WTC11 (cell line): Measurements from ENCODE around the gene CLIP3. TPM values are rescaled to one million over a fixed set of nuclear protein-coding genes. Genes with fewer than 3 reads are reported as not detected.

Experiments used
- ATAC-seq: fragments of 200-7000 bp; cut with Tn5 transposase; 2 replicates; pipeline ENCODE4 v1.10.0; 2021; ENCODE audit warnings: mild to moderate bottlenecking, moderate library complexity
- CTCF ChIA-PET: fragments of 300-600 bp; sonication (Branson Sonifier 250); formaldehyde crosslinking; loops from one replicate; lab custom pipeline; 2021; ENCODE audit warnings: antibody characterized with exemption; lab: Charles Lee
- POLR2A ChIA-PET: fragments of 350-600 bp; sonication (Branson Sonifier 250); formaldehyde crosslinking; loops from one replicate; lab custom pipeline; 2021; ENCODE audit warnings: antibody characterized with exemption; lab: Charles Lee
- DNase-seq: peaks from one replicate; pipeline ENCODE4 v3.0.0; 2021; ENCODE audit warnings: low spot score
- H3K27ac Mint-ChIP-seq: 2 replicates; pipeline ENCODE4 v1.8.0; 2021; ENCODE audit warnings: mixed read lengths
- H3K27me3 Mint-ChIP-seq: 2 replicates; pipeline ENCODE4 v1.8.0; 2021; ENCODE audit warnings: low read depth, mild to moderate bottlenecking, moderate library complexity, mixed read lengths
- H3K36me3 Mint-ChIP-seq: 2 replicates; pipeline ENCODE4 v1.8.0; 2021; ENCODE audit warnings: mixed read lengths
- H3K4me1 Mint-ChIP-seq: 2 replicates; pipeline ENCODE4 v1.8.0; 2022; ENCODE audit warnings: mixed read lengths
- H3K4me3 Mint-ChIP-seq: 2 replicates; pipeline ENCODE4 v1.8.0; 2021; ENCODE audit warnings: mild to moderate bottlenecking, moderate library complexity, mixed read lengths
- H3K9me3 Mint-ChIP-seq: 2 replicates; pipeline ENCODE4 v1.8.0; 2021; ENCODE audit warnings: mixed read lengths
- ELF4 ChIP-seq: sonication (generic); formaldehyde crosslinking; IDR thresholded peaks from 2 replicates; pipeline ENCODE4 v1.8.1; 2022; ENCODE audit warnings: low read depth, mild to moderate bottlenecking, moderate library complexity, missing genetic modification reagents
- FOXK1 ChIP-seq: sonication (generic); formaldehyde crosslinking; IDR thresholded peaks from 2 replicates; pipeline ENCODE4 v1.8.0; 2022; ENCODE audit warnings: mild to moderate bottlenecking, moderate library complexity, missing genetic modification reagents
- MXD4 ChIP-seq: fragments of 250-450 bp; sonication (Bioruptor Pico); IDR thresholded peaks from 2 replicates; pipeline ENCODE4 v1.8.0; 2021; ENCODE audit warnings: mild to moderate bottlenecking, moderate library complexity, borderline replicate concordance
- MYBL2 ChIP-seq: sonication (generic); formaldehyde crosslinking; IDR thresholded peaks from 2 replicates; pipeline ENCODE4 v1.8.1; 2023; ENCODE audit warnings: mild to moderate bottlenecking, moderate library complexity, missing genetic modification reagents
- PRDM15 ChIP-seq: sonication (generic); formaldehyde crosslinking; IDR thresholded peaks from 2 replicates; pipeline ENCODE4 v1.8.0; 2022; ENCODE audit warnings: missing genetic modification reagents
- PREB ChIP-seq: sonication (generic); formaldehyde crosslinking; IDR thresholded peaks from 2 replicates; pipeline ENCODE4 v1.8.1; 2022; ENCODE audit warnings: mild to moderate bottlenecking, missing genetic modification reagents, moderate library complexity, borderline replicate concordance
- PRRX2 ChIP-seq: fragments of 250-450 bp; sonication (Bioruptor Pico); IDR thresholded peaks from 2 replicates; pipeline ENCODE4 v1.8.0; 2021; ENCODE audit warnings: mild to moderate bottlenecking
- TEAD4 ChIP-seq: sonication (generic); formaldehyde crosslinking; IDR thresholded peaks from 2 replicates; pipeline ENCODE4 v1.8.0; 2022; ENCODE audit warnings: mild to moderate bottlenecking, missing genetic modification reagents
- ZNF423 ChIP-seq: fragments of 250-450 bp; sonication (Bioruptor Pico); IDR thresholded peaks from 2 replicates; pipeline ENCODE4 v2.1.2; 2022; ENCODE audit warnings: mild to moderate bottlenecking, moderate library complexity
- total RNA-seq: library from RNA; stranded (reverse); gene quantifications from 3 replicates; pipeline ENCODE4 v1.2.3, GENCODE V29; 2021
- TF ChIP-seq, protein P1 (sequence below): sonication (generic); formaldehyde crosslinking; IDR thresholded peaks from 2 replicates; pipeline ENCODE4 v1.8.0; 2023; ENCODE audit warnings: missing genetic modification reagents, mild to moderate bottlenecking, borderline replicate concordance
- TF ChIP-seq, protein P2 (sequence below): sonication (generic); formaldehyde crosslinking; IDR thresholded peaks from 2 replicates; pipeline ENCODE4 v1.8.0; 2023; ENCODE audit warnings: mild to moderate bottlenecking, missing genetic modification reagents
- TF ChIP-seq, protein P3 (sequence below): sonication (generic); formaldehyde crosslinking; IDR thresholded peaks from 2 replicates; pipeline ENCODE4 v1.8.0; 2022; ENCODE audit warnings: mild to moderate bottlenecking, missing genetic modification reagents

CLIP3 gene
- total RNA-seq, 1 experiment from 2014 or later, result 16.2 TPM

- peaks cover 13% of the 10 kb centered on the region for H3K4me1 Mint-ChIP-seq
- no peaks in the 10 kb centered on the region for H3K27me3 Mint-ChIP-seq
- H3K4me3 Mint-ChIP-seq, result no peak overlapping the region
- TF ChIP-seq, protein P1, sequence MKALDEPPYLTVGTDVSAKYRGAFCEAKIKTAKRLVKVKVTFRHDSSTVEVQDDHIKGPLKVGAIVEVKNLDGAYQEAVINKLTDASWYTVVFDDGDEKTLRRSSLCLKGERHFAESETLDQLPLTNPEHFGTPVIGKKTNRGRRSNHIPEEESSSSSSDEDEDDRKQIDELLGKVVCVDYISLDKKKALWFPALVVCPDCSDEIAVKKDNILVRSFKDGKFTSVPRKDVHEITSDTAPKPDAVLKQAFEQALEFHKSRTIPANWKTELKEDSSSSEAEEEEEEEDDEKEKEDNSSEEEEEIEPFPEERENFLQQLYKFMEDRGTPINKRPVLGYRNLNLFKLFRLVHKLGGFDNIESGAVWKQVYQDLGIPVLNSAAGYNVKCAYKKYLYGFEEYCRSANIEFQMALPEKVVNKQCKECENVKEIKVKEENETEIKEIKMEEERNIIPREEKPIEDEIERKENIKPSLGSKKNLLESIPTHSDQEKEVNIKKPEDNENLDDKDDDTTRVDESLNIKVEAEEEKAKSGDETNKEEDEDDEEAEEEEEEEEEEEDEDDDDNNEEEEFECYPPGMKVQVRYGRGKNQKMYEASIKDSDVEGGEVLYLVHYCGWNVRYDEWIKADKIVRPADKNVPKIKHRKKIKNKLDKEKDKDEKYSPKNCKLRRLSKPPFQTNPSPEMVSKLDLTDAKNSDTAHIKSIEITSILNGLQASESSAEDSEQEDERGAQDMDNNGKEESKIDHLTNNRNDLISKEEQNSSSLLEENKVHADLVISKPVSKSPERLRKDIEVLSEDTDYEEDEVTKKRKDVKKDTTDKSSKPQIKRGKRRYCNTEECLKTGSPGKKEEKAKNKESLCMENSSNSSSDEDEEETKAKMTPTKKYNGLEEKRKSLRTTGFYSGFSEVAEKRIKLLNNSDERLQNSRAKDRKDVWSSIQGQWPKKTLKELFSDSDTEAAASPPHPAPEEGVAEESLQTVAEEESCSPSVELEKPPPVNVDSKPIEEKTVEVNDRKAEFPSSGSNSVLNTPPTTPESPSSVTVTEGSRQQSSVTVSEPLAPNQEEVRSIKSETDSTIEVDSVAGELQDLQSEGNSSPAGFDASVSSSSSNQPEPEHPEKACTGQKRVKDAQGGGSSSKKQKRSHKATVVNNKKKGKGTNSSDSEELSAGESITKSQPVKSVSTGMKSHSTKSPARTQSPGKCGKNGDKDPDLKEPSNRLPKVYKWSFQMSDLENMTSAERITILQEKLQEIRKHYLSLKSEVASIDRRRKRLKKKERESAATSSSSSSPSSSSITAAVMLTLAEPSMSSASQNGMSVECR (CRISPR knock-in tag), result no peak
- TF ChIP-seq ZNF423 (no peak), PREB (CRISPR knock-in tag) (no peak), PRRX2 (no peak), PRDM15 (no peak), MXD4 (no peak), MYBL2 (CRISPR knock-in tag) (no peak), ELF4 (no peak), TEAD4 (CRISPR knock-in tag) (no peak), FOXK1 (no peak)
- TF ChIP-seq, protein P2, sequence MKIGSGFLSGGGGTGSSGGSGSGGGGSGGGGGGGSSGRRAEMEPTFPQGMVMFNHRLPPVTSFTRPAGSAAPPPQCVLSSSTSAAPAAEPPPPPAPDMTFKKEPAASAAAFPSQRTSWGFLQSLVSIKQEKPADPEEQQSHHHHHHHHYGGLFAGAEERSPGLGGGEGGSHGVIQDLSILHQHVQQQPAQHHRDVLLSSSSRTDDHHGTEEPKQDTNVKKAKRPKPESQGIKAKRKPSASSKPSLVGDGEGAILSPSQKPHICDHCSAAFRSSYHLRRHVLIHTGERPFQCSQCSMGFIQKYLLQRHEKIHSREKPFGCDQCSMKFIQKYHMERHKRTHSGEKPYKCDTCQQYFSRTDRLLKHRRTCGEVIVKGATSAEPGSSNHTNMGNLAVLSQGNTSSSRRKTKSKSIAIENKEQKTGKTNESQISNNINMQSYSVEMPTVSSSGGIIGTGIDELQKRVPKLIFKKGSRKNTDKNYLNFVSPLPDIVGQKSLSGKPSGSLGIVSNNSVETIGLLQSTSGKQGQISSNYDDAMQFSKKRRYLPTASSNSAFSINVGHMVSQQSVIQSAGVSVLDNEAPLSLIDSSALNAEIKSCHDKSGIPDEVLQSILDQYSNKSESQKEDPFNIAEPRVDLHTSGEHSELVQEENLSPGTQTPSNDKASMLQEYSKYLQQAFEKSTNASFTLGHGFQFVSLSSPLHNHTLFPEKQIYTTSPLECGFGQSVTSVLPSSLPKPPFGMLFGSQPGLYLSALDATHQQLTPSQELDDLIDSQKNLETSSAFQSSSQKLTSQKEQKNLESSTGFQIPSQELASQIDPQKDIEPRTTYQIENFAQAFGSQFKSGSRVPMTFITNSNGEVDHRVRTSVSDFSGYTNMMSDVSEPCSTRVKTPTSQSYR, result no peak
- TF ChIP-seq, protein P3, sequence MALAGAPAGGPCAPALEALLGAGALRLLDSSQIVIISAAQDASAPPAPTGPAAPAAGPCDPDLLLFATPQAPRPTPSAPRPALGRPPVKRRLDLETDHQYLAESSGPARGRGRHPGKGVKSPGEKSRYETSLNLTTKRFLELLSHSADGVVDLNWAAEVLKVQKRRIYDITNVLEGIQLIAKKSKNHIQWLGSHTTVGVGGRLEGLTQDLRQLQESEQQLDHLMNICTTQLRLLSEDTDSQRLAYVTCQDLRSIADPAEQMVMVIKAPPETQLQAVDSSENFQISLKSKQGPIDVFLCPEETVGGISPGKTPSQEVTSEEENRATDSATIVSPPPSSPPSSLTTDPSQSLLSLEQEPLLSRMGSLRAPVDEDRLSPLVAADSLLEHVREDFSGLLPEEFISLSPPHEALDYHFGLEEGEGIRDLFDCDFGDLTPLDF (CRISPR knock-in tag), result no peak
- ChIA-PET CTCF (interaction anchor here (0.6 kb wide), 1 partner anchor 28 kb away, joined by 3 read pairs; no protein-coding TSS in a partner anchor), POLR2A (interaction anchor here (0.7 kb wide), 1 partner anchor 1728 kb away, joined by 4 read pairs; no protein-coding TSS in a partner anchor)
- no peak for ATAC-seq
- H3K36me3 Mint-ChIP-seq, result no peaks in the 10 kb centered on the region
- DNase-seq, result no peak
- H3K27ac Mint-ChIP-seq, result no peak overlapping the region
- H3K9me3 Mint-ChIP-seq, result no peaks in the 10 kb centered on the region
Measured at GRCh38 chr19:36047835-36048234, 15.2 kb upstream of the CLIP3 start.
